ENCODE measurements around the gene CYTH3.
"Not testable (repeated sequence)": the region's sequence is repeated elsewhere in the genome, so short reads cannot be mapped to it uniquely, and the experiment has no call there.

CYTH3 gene

GRCh38 chr7:6286486-6286885, 14.1 kb upstream of the CYTH3 start:
- Histone ChIP-seq H3K4me3 (replicated peaks; ENCODE audit: insufficient read depth, low read length) (no peak overlapping the region), H3K27me3 (ENCODE audit: insufficient read depth, poor library complexity, severe bottlenecking) (no peaks in the 10 kb centered on the region), H3K27ac (replicated peaks) (no peak overlapping the region)
- no peak for DNase-seq (ENCODE audit: low read depth in 1 of 2, low spot score in 1 of 2)
- TF ChIP-seq CTCF (IDR thresholded peaks at IDR 0.05; ENCODE audit: insufficient read depth, low read length) (no peak), REST (IDR thresholded peaks at IDR 0.05; ENCODE audit: insufficient replicate concordance, low read depth) (no peak), GABPA (IDR thresholded peaks at IDR 0.05; ENCODE audit: low read depth) (no peak), POLR2AphosphoS5 (IDR thresholded peaks at IDR 0.05; ENCODE audit: low read depth) (no peak)

- H3K27me3 ChIP-seq (ENCODE audit: insufficient read depth, poor library complexity, severe bottlenecking), result no peaks in the 10 kb centered on the region
- no peak overlapping the region for H3K27ac ChIP-seq (replicated peaks)
- no peak for DNase-seq (ENCODE audit: low read depth in 1 of 2, low spot score in 1 of 2)
- no peak overlapping the region for H3K4me3 ChIP-seq (replicated peaks; ENCODE audit: insufficient read depth, low read length)
- TF ChIP-seq REST (IDR thresholded peaks at IDR 0.05; ENCODE audit: insufficient replicate concordance, low read depth) (no peak), GABPA (IDR thresholded peaks at IDR 0.05; ENCODE audit: low read depth) (no peak), POLR2AphosphoS5 (IDR thresholded peaks at IDR 0.05; ENCODE audit: low read depth) (no peak), CTCF (IDR thresholded peaks at IDR 0.05; ENCODE audit: insufficient read depth, low read length) (no peak), SPI1 (IDR thresholded peaks at IDR 0.05; ENCODE audit: borderline replicate concordance, low read depth) (no peak)
Measured at GRCh38 chr7:6284461-6285360, 12.3 kb upstream of the CYTH3 start.

- no peak overlapping the region for H3K4me3 ChIP-seq (replicated peaks; ENCODE audit: insufficient read depth, low read length)
- no peaks in the 10 kb centered on the region for H3K27me3 ChIP-seq (ENCODE audit: insufficient read depth, poor library complexity, severe bottlenecking)
- TF ChIP-seq SPI1 (IDR thresholded peaks at IDR 0.05; ENCODE audit: borderline replicate concordance, low read depth) (no peak), POLR2AphosphoS5 (IDR thresholded peaks at IDR 0.05; ENCODE audit: low read depth) (no peak), CTCF (IDR thresholded peaks at IDR 0.05; ENCODE audit: insufficient read depth, low read length) (no peak), REST (IDR thresholded peaks at IDR 0.05; ENCODE audit: insufficient replicate concordance, low read depth) (no peak), GABPA (IDR thresholded peaks at IDR 0.05; ENCODE audit: low read depth) (no peak)
- no peak overlapping the region for H3K27ac ChIP-seq (replicated peaks)
- DNase-seq (ENCODE audit: low read depth in 1 of 2, low spot score in 1 of 2), result no peak
Measured at GRCh38 chr7:6284055-6284400, 11.6 kb upstream of the CYTH3 start.

- not testable (repeated sequence) for DNase-seq (ENCODE audit: low read depth in 1 of 2, low spot score in 1 of 2); H3K4me3 ChIP-seq (replicated peaks; ENCODE audit: insufficient read depth, low read length); H3K27me3 ChIP-seq (ENCODE audit: insufficient read depth, poor library complexity, severe bottlenecking); H3K27ac ChIP-seq (replicated peaks)
Measured at GRCh38 chr7:6283391-6284054, 11.1 kb upstream of the CYTH3 start.

Measured in HL-60 (cell line).